HFF-Myc (cell line): ENCODE results near the gene BRF1.

Source experiments
- DNase-seq: peaks from one replicate; pipeline ENCODE4 v3.0.0-alpha.2; 2011; ENCODE audit warnings: low read depth; ENCODE audit errors: extremely low read depth
- H3K4me3 ChIP-seq: replicated peaks from 2 replicates; pipeline ENCODE4 v1.5.1; 2011; ENCODE audit warnings: low read depth, mild to moderate bottlenecking, control low read depth, low read length
- CTCF ChIP-seq: IDR thresholded peaks from 2 replicates; pipeline ENCODE4 v1.5.1; 2012; ENCODE audit warnings: mild to moderate bottlenecking, low read depth, low read length, control low read depth; ENCODE audit errors: missing control alignments

BRF1 gene

GRCh38 chr14:105300542-105301102 is at the start of gene BRF1:
Gene BRF1, minus strand, starts transcription at chr14:105301001. Its CDS starts 372 bp downstream, at chr14:105300629.
- TF ChIP-seq CTCF = no peak
- DNase-seq = no peak
- peak within 1 kb of the TSS; percentile 85 for H3K4me3 ChIP-seq

GRCh38 chr14:105349992-105350391 is 49.2 kb upstream of the BRF1 start:
- no peak overlapping the region for H3K4me3 ChIP-seq
- no peak for TF ChIP-seq CTCF
- no peak for DNase-seq

GRCh38 chr14:105348945-105349699 is 48.3 kb upstream of the BRF1 start:
- no peak overlapping the region for H3K4me3 ChIP-seq
- DNase-seq = no peak
- no peak for TF ChIP-seq CTCF

GRCh38 chr14:105348169-105348944 is 47.6 kb upstream of the BRF1 start:
- TF ChIP-seq CTCF = no peak
- DNase-seq = no peak
- no peak overlapping the region for H3K4me3 ChIP-seq

- H3K4me3 ChIP-seq = no peak overlapping the region
- TF ChIP-seq CTCF = no peak
- DNase-seq = no peak
These were observed 46.8 kb upstream of the BRF1 start for GRCh38 chr14:105347587-105347968.

- TF ChIP-seq CTCF = no peak
- no peak for DNase-seq
- H3K4me3 ChIP-seq = no peak overlapping the region
These were observed 46.2 kb upstream of the BRF1 start for GRCh38 chr14:105346876-105347586.
